Body of pancreas (tissue), 4 donors: Measurements from ENCODE around the gene CFAP119.

Experiments
- CTCF ChIP-seq, 7 experiments: fragments of 450-650 bp in 4 of 7; fragments of 200-600 bp in 3 of 7; sonication (generic) in 3 of 7; IDR thresholded peaks; one replicate each; pipeline ENCODE4 v1.5.1; 2016 to 2019; ENCODE audit warnings: antibody characterized with exemption in 7 of 7
- POLR2A ChIP-seq, 3 donors: fragments of 450-650 bp; IDR thresholded peaks; one replicate each; pipeline ENCODE4 v1.6.1; 2016; ENCODE audit warnings: antibody characterized with exemption in 3 of 3, mild to moderate bottlenecking in 2 of 3

DNA sequence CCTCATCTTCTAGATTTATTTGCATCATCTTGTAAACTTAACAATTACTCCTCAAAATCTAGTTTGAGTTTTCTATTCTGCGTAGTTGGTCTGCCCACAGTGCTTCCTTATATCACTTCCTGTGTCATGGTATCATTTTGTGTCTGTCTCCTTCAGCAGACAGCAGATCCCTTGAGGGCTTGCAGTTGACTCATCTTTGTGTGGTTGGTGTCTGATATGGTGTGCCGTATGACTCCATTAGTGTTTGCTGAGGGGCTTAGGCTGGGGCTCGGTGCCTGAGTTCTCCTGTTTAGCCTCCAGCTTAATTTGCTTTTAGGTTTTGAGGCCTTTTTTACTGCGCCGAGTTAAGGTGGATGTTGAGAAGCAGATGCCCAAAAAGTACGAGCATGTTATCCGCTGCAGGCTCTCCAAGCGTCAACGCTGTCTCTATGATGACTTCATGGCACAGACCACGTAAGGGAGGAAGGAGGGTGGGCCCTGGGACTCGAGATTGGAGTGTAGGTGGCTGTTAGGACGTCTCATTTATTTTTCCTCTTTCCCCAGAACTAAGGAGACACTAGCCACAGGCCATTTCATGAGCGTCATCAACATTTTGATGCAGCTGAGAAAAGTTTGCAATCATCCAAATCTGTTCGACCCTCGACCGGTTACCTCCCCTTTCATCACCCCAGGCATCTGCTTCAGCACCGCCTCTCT lies 46.0 kb downstream of the CFAP119 start:
- TF ChIP-seq CTCF (IDR thresholded peaks at IDR 0.05): no peak
- no peak for TF ChIP-seq POLR2A (IDR thresholded peaks at IDR 0.05)
